HK-2 (cell line): ENCODE measurements around the gene EXPH5.

Experiments used
- DNase-seq: peaks from one replicate; pipeline ENCODE4 v3.0.0-alpha.2; 2018; ENCODE audit not compliant: unreplicated experiment

EXPH5 gene

DNA sequence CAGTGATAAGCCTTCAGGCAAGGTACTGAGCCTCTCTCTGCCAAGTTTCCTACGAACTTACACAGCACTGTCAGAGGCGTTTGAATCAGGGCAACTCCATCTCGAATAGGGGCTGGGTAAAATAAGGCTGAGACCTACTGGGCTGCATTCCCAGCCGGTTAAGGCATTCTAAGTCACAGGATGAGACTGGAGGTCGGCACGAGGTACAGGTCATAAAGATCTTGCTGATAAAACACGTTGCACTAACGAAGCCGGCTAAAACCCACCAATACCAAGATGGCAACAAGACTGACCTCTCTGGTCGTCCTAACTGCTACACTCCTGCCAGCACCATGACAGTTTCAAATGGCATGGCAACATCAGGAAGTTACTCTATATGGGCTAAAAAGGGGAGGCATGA lies 75.0 kb downstream of the EXPH5 start:
- DNase-seq = no peak

DNA sequence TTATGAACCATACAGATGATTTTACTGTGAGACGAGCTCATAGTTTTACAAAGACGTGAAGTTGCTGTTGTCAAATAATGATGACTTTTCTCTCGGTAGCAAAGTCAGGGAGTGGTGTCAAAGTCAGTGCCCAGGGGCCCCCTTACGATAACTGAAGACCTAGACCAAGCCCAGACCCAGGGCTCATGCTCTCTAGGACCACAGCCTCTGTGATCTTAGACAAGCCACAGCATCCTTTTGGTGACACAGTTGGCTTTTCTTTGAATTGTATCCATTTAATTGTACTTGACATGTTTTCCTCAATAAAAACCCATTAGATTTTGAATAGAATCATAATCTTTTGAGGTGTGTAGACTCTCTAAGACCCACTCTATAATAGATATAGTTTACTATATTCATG lies 77.4 kb downstream of the EXPH5 start:
- no peak for DNase-seq

DNA sequence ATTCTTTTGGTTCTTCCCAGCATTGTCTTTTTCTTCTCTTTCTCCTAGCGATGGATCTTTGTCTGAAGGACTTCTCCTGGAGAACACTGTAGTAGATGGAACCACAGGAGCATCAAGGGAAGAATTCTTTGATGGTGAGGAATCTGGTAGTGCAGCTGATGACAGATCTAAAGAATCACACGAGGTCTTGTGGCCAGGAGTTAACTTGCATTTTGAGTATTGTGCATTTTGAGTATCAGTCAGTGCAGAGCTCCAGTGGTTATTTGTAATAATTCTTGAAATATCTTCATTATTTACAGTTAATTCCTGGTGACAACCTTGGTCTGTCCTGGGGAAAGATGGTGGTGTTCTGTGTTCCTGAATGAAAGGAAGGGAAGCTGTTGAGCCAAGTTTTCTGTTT lies 80.9 kb downstream of the EXPH5 start:
- DNase-seq = no peak

DNA sequence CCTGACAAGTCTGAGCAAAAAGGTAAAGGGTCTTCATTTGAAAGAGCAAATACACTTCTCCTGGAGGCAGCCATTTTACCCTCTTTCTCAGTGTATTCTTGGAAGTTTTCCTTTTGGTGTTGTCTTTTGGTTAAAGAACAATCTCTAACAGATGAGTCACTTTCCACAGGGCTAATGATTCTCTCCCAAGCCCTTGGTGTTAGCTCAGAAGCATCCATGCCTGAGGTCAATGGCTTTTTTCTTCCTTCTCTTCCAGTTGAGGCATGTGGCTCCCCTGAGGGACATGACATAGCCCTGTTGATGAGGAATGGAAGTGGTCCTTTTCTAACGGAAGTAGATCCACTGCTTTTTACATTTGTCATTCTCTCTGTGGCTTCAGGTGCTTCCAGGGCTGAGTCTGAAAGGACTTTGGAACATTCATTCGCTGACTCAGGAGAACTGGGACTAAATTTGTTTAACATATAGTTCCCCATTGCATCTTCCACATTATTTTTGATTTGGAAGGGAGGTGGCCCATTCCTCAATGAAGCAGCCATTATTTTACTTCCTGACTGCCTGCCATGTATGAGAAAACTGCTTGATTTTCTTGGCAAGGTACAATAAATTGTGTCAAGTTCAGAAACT lies 81.6 kb downstream of the EXPH5 start:
- DNase-seq = peak; percentile 54

DNA sequence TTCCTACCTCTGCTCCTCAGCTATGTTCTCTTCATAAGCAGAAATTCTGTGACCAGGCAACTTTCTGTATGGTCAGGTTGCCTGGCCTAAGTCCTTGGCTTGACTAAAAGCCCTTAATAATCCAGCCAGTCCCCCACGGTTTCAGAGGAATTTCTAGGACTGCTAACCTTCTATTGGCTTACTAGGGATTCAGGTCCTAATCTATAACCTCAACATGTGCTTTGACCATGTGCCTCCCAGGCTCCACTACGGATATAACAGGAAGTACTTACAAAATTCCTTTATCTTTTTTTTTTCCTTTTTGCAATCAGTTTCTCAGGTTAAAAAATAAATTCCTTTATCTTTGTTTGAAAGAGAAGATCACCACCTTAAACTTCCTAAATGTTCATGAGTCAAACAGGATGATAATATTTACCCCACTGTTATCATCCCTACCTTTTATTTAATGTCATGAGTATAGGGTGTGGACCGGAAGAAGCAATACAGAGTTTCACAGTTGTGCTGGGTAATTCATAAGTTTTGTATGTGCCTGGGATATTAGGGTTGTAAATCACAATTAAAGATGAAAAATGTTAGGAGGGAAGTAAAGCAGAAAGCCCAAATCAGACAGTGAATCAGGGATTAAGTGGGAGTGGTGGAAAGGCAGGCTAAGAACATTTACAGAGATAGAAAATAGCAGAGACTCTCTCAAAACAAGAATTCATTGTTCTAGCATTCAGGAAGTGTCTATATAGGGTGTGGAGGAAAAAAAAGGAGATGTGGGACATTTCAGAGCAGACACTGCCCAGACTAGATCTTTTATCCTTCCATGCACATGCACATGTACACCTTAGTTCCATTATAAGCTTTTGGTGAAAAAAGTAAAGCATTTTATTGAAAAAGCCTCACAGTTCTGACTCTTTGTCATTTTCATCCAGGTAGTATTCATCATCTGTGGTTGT lies 84.6 kb downstream of the EXPH5 start:
- no peak for DNase-seq

DNA sequence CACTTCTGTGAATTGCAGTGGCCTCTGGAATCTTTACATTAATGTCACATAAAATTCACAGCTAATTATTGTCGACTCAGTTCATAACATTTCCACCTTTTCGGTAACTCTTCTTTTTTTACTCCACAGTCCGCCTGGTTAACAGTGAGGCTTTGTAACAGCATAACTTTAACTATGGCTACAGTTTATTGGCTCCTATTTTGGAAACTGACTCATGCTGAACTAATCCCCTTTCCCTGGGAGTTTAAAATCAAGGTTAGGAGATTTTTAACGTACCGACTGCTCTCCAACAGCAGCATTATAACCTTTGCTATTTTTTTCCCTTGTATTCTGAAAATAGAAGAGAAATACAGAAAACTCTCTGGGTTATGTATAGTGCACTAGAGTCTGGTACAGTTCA lies 92.2 kb downstream of the EXPH5 start:
- no peak for DNase-seq

DNA sequence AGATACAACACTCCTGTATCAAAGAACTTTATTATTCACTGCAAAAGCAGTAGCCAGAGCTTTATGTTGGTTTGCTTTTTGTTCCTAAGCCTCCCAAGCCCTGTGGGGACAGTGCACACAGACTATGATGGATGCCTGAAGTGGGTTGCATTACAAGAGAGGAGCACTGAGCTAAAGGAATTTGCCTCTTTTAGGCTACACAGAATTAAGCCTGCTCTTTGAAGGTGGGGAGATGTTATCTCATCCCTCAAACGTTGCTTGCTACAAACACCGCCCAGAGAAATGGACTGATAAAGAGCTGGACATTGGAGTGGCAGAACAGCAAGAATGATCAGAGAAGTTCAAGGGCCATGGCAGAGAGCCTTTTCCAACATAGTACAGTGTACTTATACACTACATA lies 92.8 kb downstream of the EXPH5 start:
- no peak for DNase-seq

DNA sequence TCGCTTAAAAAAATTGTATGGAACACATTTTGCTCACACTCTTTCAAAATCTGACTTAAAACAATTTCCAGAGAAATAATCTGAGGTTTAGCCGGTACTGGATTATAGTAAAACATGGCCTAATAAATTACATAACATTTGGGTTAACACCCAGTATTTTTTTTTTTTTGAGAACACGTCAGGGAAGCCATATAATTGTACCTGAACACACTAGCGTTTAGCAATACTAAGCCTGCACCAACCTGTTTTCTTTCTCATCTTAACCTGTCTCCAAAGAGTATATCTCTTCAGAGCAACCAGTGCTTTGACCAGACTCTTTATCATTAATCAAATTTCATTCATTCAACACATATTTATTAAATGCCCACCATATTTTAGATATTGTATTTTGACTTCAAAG lies 93.4 kb downstream of the EXPH5 start:
- no peak for DNase-seq

DNA sequence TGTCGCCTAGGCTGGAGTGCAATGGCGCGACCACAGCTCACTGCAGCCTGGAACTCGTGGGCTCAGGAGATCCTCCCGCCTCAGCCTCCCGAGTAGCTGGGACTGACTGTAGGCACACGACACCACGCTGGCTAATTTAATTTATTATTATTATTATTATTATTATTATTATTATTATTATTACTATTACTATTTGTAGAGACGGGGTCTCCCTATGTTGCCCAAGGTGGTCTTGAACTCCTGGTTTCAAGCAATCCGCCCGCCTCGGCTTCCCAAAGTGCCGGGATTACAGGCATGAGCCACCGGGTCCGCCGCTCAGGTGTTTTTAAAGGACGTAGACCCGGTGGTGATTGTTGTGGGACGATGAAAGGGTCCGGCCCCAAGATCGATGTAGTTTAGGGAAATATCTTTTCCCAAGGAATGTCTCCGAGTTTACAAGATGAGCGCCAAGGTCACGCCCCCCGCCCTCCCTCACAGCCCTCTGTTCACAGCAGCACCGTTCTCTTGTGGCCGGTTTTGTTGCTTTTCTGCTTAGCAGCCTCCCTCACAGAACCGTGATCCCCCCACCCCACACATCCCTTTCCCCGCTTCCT lies 94.7 kb downstream of the EXPH5 start:
- no peak for DNase-seq

DNA sequence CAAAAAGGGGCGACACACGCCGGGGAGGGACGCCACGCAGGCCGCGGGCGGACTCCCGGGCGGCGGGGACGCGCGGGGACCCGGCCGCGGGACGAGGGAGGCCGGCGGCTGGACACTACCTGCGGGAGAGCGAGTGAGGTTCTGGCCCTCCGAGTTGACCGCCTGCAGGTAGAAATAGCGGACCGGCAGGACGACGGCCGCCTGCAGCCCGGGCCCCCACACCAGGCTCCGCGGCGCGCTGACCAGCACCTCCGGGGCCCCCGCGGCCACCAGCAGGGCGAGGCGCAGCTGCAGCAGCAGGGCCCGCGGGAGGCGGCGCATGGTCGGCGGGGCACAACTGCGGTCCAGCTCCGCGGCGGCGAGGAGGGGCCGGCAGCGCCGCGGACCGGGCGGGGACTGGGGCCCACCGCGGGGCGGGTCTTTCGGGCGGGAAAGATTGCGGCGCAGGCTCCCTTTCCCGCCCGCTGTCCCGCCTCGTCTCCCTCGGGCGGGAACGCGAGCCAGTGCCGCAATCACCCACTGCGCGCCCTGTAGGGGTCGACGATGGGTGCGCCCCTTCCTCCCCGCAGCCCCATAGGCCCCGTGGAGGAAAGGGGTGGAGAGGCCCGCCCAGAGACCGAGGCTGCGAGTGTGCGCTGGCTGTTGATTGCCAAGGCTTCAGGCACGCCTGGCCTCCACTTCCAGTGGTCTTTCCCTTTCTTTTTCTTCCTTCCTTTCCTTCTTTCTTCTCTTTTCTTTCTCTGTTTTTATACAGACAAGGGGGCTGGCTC lies 95.3 kb downstream of the EXPH5 start, which contains the start of gene POGLUT3:
POGLUT3 (minus strand) TSS at position 339 of the 770 bp plus-strand sequence; CDS start at position 321, 18 bp downstream.
- peak; percentile 67 for DNase-seq

DNA sequence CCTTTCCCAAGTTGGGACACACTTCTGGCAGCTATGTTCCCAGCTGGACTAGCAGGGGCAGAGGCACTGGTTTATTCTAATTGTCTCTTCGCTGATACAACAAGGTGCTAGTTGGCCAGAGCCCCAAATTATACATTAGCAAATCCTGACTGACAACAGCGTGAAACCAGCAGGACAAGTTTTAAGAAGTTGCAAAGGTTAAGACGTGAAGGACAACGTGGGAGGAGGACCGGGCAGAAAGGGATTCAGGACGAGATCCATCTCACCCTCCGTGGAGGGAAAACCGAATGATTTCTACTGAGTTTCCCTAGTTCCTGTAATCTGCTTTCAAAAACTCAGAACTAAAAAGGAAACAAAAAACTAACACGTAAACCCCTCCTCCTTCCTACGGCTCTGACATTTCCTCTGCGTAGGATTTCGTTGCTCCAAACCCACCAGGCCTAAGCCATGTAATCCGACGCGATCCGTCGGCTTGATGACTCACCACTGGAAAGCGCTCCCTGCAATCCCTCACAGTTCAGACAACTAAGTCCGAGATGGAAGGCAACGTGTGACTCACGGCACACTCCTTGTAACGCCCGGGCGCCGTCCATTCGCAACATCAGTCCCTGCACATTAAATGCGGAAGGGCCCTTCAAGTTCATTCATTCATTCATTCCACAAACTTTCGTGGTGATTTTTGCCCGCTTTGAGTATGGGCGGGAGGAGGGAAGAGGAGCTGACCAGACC lies 96.1 kb downstream of the EXPH5 start:
- DNase-seq = peak; percentile 85

DNA sequence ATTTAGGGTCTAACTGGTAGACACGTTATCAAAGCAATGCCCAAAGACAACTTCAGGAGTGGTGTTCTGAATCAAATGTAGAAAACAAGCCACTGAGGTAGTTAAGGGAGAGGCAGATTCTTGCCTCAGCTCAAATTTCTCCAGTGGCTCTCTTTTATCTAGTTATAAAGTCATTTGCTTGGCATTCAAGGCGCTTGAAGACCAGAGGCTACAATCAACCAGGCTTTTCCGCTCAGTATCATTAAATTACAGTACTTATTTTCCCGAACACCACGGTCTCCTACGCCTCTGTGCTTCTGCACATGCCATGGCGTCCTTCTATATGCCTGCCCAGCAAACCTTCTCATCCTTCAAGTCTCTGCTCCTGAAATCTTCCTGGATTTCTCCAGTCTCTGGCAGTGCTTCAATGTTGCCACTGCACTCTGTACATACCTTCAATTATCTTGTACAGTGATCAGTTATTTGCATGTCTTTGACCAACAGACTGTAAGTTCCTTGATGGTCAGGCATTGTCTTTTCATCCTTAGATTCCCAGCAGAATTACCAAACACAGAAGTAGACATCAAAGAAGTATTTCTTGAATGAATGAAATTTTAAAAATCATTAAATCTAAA lies 96.8 kb downstream of the EXPH5 start:
- DNase-seq = no peak

DNA sequence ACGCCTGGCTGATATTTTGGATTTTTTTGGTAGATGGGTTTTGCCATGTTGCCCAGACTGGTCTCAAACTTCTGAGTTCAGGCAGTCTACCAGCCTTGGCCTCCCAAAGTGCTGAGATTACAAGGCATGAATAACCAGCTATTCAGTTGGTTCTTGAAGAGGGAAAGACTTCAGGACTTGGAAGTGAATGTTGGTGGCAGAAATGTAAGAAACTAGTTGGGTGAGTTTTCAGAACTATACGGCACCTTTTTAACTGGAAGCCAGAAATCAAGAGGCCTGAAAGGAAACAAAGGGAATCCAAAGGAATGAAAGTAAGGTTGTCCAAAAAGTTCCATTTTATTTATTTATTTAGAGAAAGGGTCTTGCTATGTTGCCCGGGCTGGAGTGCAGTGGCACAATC lies 98.2 kb downstream of the EXPH5 start:
- DNase-seq = no peak

DNA sequence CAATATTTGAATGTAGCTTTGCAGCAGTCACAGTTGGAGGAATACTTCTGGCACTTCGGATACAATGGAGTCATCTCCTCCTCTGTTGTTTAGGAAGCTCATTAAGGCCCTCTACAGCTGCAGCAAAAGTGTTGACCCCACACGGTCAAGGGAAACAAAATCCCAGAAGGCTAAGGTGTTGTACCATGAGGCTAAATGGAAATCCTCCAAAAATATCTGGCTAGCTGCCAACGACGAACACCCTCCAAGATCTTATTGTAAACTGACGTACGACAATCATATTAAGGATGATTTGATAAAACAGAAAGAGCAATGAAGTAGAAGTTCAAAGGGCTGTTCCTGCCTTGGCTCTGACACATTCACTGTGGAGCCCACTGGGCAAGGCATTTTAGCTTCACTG lies 99.4 kb downstream of the EXPH5 start:
- no peak for DNase-seq

DNA sequence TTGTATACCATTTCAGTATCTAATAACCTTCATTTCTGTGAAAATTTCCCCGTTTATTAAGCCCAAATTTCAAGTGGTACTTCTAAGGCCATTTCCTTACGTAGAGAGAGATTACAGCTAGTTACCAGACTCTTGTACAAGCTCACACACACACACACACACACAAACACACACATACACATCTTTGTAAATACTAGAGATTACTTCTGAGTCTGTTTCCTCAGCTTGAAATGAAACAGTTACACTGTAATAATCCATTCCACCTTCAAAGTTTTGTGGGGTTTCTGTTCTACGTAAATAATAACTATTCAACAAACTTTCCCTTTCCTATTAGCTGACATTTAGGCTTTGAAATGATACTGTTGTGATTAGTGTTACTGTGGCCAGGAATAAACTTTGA lies 101.6 kb downstream of the EXPH5 start:
- no peak for DNase-seq

DNA sequence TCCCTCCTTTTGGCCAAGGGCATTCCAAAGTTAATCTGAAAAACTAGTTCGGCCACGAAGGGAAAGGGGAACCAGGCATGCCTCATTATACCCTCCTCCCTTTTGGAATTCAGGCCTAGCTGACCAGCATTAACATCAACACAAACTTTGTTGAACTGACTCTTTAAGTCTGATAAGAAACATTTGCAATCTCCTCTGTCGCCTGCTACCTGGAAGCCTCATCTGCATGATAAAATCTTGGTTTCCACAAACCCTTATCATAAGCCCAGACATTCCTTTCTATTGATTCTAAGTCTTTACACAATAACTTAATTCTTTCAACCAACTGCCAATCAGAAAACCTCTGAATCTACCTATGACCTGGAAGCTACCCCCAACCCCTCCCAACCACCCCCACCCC lies 106.7 kb downstream of the EXPH5 start:
- DNase-seq = no peak

DNA sequence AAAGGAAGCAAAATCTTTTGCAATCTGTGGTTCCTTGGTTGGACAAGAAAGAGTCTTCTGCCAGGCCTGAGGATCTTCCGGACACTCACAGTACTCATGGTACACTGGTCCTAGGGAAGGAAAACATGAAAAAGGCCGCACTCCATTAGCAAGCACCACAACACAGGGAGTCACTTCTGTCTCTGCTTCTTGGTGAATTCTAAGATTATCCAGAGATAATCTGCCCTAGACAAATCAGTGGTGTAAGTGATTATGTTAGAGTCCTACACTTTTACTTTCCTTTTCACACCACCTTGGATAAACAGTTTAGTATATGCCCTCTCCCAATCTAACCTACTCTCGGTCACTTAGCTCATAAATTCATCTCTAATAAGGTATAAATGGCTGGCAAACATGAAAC lies 107.2 kb downstream of the EXPH5 start:
- no peak for DNase-seq

DNA sequence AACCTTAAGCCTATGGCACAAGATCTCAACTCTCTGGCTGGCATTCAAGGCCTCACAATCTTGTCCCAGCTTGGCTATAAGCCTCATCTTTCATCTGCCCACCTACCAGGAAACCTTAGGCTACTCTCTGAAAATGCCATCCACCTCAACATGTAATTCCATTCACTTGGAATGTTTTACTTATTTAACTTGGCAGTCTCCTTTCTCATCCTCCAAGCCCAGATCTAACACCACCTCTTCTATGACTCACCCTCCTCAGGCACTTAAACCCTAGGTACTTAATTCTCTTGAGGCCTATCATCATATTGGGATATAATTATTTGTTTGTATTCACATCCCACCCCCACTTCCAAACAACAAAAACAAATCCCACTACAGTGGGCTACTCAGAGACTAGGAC lies 110.4 kb downstream of the EXPH5 start:
- no peak for DNase-seq

DNA sequence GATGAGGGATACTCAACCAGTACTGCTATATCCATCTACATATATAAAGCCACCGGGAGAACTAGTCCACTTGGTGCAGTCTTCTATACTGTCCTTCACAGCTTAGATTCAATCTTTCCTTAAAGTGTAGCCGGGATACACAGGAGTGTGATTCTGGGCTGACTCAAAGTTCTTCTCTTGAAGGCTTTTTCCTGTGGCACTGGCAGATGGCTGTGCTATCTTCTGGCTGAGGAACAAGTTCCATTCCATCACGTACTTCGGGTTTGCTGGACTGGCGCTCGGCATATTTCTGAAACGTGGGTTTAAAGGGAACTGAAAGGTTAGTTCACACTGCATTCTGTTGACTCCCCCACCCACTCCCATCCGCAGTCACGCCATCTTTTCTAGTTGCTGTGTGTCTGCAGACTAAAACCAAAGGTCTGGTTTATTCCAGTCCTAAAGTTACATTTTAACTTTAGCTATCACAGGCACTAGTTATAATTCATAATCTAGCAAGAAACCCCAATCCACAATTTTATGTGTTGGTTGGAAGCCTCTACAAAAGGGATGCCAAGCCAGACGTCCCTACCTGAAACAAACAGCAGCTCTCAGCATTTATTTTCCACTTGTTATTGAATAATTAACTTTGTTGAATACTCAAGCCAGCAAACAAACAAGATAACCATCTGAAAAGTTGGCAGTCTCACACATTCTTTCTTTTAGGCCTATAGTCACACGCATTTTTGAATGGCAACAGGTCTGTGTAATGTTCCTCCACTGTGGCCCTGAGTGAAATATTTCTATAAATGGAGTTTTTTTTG lies 118.7 kb downstream of the EXPH5 start:
- no peak for DNase-seq

DNA sequence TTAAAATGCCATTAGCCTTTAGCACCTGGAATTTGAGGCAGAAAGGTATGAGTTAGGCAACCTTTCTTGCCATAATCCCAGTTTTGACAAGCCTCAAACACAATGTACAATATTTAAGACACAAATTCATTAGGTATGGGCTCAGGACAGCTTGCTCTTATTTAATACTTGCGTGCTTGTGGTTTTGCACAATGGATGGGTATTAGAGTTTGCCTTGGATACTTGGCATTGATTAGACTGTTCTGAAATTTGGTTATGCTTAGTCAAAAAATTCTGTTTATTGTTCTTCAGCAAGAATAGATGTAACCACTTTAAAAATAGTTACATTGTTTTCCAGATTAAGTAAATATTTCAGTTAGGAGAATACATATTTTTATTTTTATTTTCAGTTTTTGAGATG lies 120.9 kb downstream of the EXPH5 start:
- no peak for DNase-seq
